Uterus (tissue), 4 donors: ENCODE results near the gene LRP1B. TPM values are rescaled to one million over a fixed set of nuclear protein-coding genes. Genes with fewer than 3 reads are reported as not detected.
"Not testable (repeated sequence)": the region's sequence is repeated elsewhere in the genome, so short reads cannot be mapped to it uniquely, and the experiment has no call there.

Source experiments
- DNase-seq, 2 donors: peaks; one replicate each; pipeline ENCODE4 v3.0.0-alpha.2; 2019 to 2020
- H3K27ac ChIP-seq, 2 donors: fragments of 200-600 bp; sonication (generic); 1 replicate in 1 of 2; 2 replicates in 1 of 2; pipeline ENCODE4 v1.5.1; 2016 to 2018
- H3K27me3 ChIP-seq, 2 donors: fragments of 200-600 bp; sonication (generic); one replicate each; pipeline ENCODE4 v1.5.1; 2018 to 2019; ENCODE audit warnings: control low read depth in 1 of 2
- H3K36me3 ChIP-seq, 2 donors: fragments of 200-600 bp; sonication (generic); one replicate each; pipeline ENCODE4 v1.5.1; 2019; ENCODE audit warnings: control low read depth in 1 of 2
- H3K4me1 ChIP-seq, 2 donors: fragments of 200-600 bp; sonication (generic); one replicate each; pipeline ENCODE4 v1.5.1; 2018 to 2019; ENCODE audit warnings: control low read depth in 1 of 2
- H3K4me3 ChIP-seq, 2 donors: fragments of 200-600 bp; sonication (generic); 1 replicate in 1 of 2; 2 replicates in 1 of 2; pipeline ENCODE4 v1.5.1; 2018 to 2019; ENCODE audit warnings: mild to moderate bottlenecking in 1 of 2
- H3K9me3 ChIP-seq, 2 donors: fragments of 200-600 bp; sonication (generic); one replicate each; pipeline ENCODE4 v1.5.1; 2019; ENCODE audit warnings: control low read depth in 1 of 2
- POLR2A ChIP-seq, 2 donors: fragments of 450-650 bp; IDR thresholded peaks; one replicate each; pipeline ENCODE4 v1.6.1; 2016; ENCODE audit warnings: antibody characterized with exemption in 2 of 2, mild to moderate bottlenecking in 1 of 2, moderate library complexity in 1 of 2
- intact Hi-C: fragments of 100-400 bp; cut with DNase I; formaldehyde crosslinking; loops from one replicate; pipeline ENCODE4 v1.15.1; 2023; ENCODE audit warnings: low total_unique reads
- total RNA-seq, 4 donors: library from RNA; depleted of rRNA in 3 of 4; stranded (reverse); fragments of >200 nt in 3 of 4; gene quantifications; one replicate each; pipeline versions ENCODE4 v1.1.0 to v1.2.4, GENCODE V29; 2014 to 2023
- TF ChIP-seq, protein P1 (sequence below), 4 experiments: fragments of 200-600 bp in 2 of 4; fragments of 450-650 bp in 2 of 4; sonication (generic) in 2 of 4; IDR thresholded peaks; one replicate each; pipeline ENCODE4 v1.5.1; 2016 to 2019; ENCODE audit warnings: antibody characterized with exemption in 4 of 4, mild to moderate bottlenecking in 2 of 4, moderate library complexity in 1 of 4
- donor health status: DM: yes; HTN: yes; CAD: no.

LRP1B gene
- total RNA-seq, 4 donors from 2014 or later: 0.29 to 7.3 (median 0.79) TPM; not detected in 1

- DNase-seq: no peak
- TF ChIP-seq, protein P1, sequence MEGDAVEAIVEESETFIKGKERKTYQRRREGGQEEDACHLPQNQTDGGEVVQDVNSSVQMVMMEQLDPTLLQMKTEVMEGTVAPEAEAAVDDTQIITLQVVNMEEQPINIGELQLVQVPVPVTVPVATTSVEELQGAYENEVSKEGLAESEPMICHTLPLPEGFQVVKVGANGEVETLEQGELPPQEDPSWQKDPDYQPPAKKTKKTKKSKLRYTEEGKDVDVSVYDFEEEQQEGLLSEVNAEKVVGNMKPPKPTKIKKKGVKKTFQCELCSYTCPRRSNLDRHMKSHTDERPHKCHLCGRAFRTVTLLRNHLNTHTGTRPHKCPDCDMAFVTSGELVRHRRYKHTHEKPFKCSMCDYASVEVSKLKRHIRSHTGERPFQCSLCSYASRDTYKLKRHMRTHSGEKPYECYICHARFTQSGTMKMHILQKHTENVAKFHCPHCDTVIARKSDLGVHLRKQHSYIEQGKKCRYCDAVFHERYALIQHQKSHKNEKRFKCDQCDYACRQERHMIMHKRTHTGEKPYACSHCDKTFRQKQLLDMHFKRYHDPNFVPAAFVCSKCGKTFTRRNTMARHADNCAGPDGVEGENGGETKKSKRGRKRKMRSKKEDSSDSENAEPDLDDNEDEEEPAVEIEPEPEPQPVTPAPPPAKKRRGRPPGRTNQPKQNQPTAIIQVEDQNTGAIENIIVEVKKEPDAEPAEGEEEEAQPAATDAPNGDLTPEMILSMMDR (IDR thresholded peaks at IDR 0.05): no peak
- TF ChIP-seq POLR2A (IDR thresholded peaks at IDR 0.05): no peak
- Histone ChIP-seq H3K4me1 (no peaks in the 10 kb centered on the region), H3K4me3 (no peak overlapping the region), H3K27ac (no peak overlapping the region), H3K27me3 (no peaks in the 10 kb centered on the region), H3K9me3 (no peaks in the 10 kb centered on the region), H3K36me3 (no peaks in the 10 kb centered on the region)
- intact Hi-C loops: no loop called here
These were observed 1575.1 kb downstream of the LRP1B start for GRCh38 chr2:140555701-140556100.

DNA sequence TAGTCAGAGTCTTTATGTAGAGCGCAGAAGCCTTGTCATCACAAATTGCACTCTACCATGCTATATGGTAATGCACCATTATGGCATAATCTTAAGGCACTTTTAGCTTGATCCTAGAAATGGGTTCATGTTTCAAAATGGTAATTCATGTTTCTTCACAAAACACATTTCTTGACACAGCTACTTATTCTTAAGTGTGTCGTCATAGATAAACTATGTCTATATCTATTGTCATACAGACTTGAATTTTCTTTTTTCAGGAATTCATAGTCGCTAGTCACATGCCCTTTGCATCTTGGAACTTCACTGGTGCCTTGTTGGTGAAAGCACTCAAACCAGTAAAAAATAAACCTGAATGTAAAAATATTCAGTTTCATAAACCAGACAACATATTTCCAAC lies 1578.2 kb downstream of the LRP1B start:
- no peak overlapping the region for H3K27ac ChIP-seq
- no peaks in the 10 kb centered on the region for H3K9me3 ChIP-seq
- intact Hi-C loops: no loop called here
- H3K4me1 ChIP-seq: no peaks in the 10 kb centered on the region
- H3K4me3 ChIP-seq: no peak overlapping the region
- H3K27me3 ChIP-seq: no peaks in the 10 kb centered on the region
- DNase-seq: no peak
- TF ChIP-seq POLR2A (IDR thresholded peaks at IDR 0.05): no peak
- no peaks in the 10 kb centered on the region for H3K36me3 ChIP-seq

DNA sequence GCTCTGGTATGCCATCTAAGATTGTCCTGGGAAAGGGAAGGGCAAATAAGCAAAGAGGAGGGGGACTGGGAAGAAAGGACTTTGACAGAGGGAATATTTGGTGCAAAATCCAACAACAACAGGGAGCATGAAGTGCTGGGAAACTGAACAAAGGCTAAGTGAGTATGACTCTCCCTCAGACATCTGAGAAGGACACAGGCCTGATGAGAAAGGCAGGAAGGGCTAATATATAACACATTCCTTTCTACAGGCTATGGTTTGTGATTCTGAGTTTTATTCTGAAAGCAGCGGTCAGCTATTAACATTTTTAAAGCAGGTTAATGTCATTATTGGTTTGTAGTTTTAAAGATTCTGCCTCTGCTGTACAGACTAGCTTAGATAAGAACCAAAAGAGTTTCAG lies 1579.5 kb downstream of the LRP1B start:
- Histone ChIP-seq H3K9me3 (no peaks in the 10 kb centered on the region), H3K36me3 (no peaks in the 10 kb centered on the region), H3K4me3 (no peak overlapping the region), H3K27ac (no peak overlapping the region), H3K27me3 (no peaks in the 10 kb centered on the region), H3K4me1 (no peaks in the 10 kb centered on the region)
- TF ChIP-seq POLR2A (IDR thresholded peaks at IDR 0.05): no peak
- TF ChIP-seq, protein P1 (IDR thresholded peaks at IDR 0.05): no peak
- DNase-seq: no peak
- intact Hi-C loops: no loop called here

GRCh38 chr2:140550821-140551220 lies 1580.0 kb downstream of the LRP1B start:
- Histone ChIP-seq H3K36me3 (no peaks in the 10 kb centered on the region), H3K27ac (no peak overlapping the region), H3K4me1 (no peaks in the 10 kb centered on the region), H3K9me3 (no peaks in the 10 kb centered on the region), H3K27me3 (no peaks in the 10 kb centered on the region), H3K4me3 (no peak overlapping the region)
- no peak for TF ChIP-seq POLR2A (IDR thresholded peaks at IDR 0.05)
- TF ChIP-seq, protein P1 (IDR thresholded peaks at IDR 0.05): no peak
- intact Hi-C loops: no loop called here
- no peak for DNase-seq

DNA sequence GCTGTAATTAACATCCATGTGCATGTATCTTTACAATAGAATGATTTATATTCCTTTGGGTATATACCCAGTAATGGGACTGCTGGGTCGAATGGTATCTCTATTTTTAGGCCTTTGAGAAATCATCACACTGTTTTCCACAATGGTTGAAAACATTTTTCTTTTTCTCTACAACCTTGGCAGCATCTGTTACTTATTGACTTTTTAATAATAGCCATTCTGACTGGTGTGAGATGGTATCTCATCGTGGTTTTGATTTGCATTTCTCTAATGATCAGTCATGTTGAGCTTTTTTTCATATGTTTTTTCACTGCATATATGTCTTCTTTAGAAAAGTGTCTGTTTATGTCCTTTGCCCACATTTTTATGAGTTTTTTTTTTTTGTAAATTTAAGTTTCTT lies 1586.0 kb downstream of the LRP1B start:
- intact Hi-C loops, H3K27me3 ChIP-seq, DNase-seq, H3K4me1 ChIP-seq, H3K27ac ChIP-seq, H3K36me3 ChIP-seq, H3K4me3 ChIP-seq, H3K9me3 ChIP-seq: not testable (repeated sequence)

DNA sequence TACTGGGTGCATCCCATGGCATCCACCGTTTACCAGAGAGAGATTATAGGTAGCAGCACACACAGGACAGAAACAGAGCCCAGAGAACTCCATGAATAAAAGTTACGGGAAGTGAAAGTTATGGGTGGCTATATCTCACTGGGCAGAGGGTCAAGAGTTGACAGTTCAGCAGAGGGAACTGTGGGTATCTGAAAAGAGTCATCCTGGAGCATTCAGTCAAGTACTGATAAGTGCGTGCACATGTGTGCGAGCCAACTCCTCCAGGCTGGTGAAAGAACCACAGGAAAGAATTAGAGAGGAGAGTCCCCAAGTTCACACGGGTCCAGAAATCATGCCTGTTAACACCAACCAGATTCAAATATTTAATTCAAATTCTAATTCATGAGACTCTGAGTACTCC lies 1588.2 kb downstream of the LRP1B start:
- Histone ChIP-seq H3K4me1 (no peaks in the 10 kb centered on the region), H3K27me3 (no peaks in the 10 kb centered on the region), H3K9me3 (no peaks in the 10 kb centered on the region), H3K4me3 (no peak overlapping the region), H3K36me3 (no peaks in the 10 kb centered on the region), H3K27ac (no peak overlapping the region)
- TF ChIP-seq, protein P1 (IDR thresholded peaks at IDR 0.05): no peak
- no peak for TF ChIP-seq POLR2A (IDR thresholded peaks at IDR 0.05)
- no peak for DNase-seq
- intact Hi-C loops: no loop called here
